HCT116 (cell line): Measurements from ENCODE around the gene KCND3.

ENCODE experiments used
- ATF3 ChIP-seq: IDR thresholded peaks from 2 replicates; pipeline ENCODE4 v1.6.1; 2012
- CTCF ChIP-seq, 3 experiments: fragments of 200-600 bp in 1 of 3; sonication (generic) in 1 of 3; IDR thresholded peaks in 2 of 3; conservative IDR thresholded peaks in 1 of 3; 2 replicates each; pipeline ENCODE4 v1.5.1; 2012 to 2017; ENCODE audit warnings: low read depth in 2 of 3, low read length in 2 of 3, antibody characterized with exemption in 1 of 3, borderline replicate concordance in 1 of 3, control low read depth in 1 of 3, mild to moderate bottlenecking in 1 of 3, mixed read lengths in 1 of 3, mixed run types in 1 of 3, moderate library complexity in 1 of 3; ENCODE audit not compliant: insufficient read depth in 1 of 3
- EZH2phosphoT487 ChIP-seq: fragments of 200-600 bp; IDR thresholded peaks from 2 replicates; pipeline ENCODE4 v1.6.1; 2018; ENCODE audit warnings: antibody characterized with exemption, borderline replicate concordance
- POLR2A ChIP-seq: IDR thresholded peaks from 2 replicates; pipeline ENCODE4 v1.7.0; 2011; ENCODE audit warnings: borderline replicate concordance; ENCODE audit not compliant: insufficient read depth, insufficient read length; ENCODE audit errors: extremely low read depth
- REST ChIP-seq: IDR thresholded peaks from 2 replicates; pipeline ENCODE4 v1.6.1; 2012; ENCODE audit warnings: low read depth
- ZBTB33 ChIP-seq: IDR thresholded peaks from 2 replicates; pipeline ENCODE4 v1.6.1; 2011; ENCODE audit warnings: mild to moderate bottlenecking, low read length, moderate library complexity; ENCODE audit not compliant: insufficient replicate concordance; ENCODE audit errors: extremely low read depth
- ZFX ChIP-seq: fragments of 450-650 bp; IDR thresholded peaks from 2 replicates; pipeline ENCODE4 v1.6.1; 2017
- ZNF274 ChIP-seq: fragments of 200-500 bp; sonication (Bioruptor generic); IDR thresholded peaks from 2 replicates; pipeline ENCODE4 v1.6.1; 2014; ENCODE audit warnings: mild to moderate bottlenecking, low read depth, low read length, inconsistent platforms

- TF ChIP-seq ZBTB33 (no peak), CTCF (IDR thresholded peaks at IDR 0.05 in 2 of 3, conservative IDR thresholded peaks at IDR 0.05 in 1 of 3; ENCODE audit: borderline replicate concordance in 1 of 3, insufficient read depth in 1 of 3, low read depth in 2 of 3, low read length in 2 of 3) (no peak), REST (no peak), POLR2A (no peak), EZH2phosphoT487 (no peak), ZFX (no peak), ATF3 (no peak), ZNF274 (no peak)
These were observed 110.4 kb downstream of the KCND3 start for GRCh38 chr1:111879081-111879480.
